ENCODE data around the gene TNFSF12. TPM values are rescaled to one million over a fixed set of nuclear protein-coding genes. Genes with fewer than 3 reads are reported as not detected.

The TNFSF12 gene, protein sequence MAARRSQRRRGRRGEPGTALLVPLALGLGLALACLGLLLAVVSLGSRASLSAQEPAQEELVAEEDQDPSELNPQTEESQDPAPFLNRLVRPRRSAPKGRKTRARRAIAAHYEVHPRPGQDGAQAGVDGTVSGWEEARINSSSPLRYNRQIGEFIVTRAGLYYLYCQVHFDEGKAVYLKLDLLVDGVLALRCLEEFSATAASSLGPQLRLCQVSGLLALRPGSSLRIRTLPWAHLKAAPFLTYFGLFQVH
- 15.2 and 24.2 TPM in 2 replicates for total RNA-seq (2014; rRNA removed)
- percentile 37 among the genes with signal in this experiment for Bru-seq, nascent RNA
- percentile 61 among the genes with signal in this experiment for BruChase-seq, experiment 1, labeled RNA remaining after a 6-hour chase
- percentile 57 among the genes with signal in this experiment for BruChase-seq, experiment 2, labeled RNA remaining after a 2-hour chase
- long read RNA-seq, transcript TNFSF12-201 (7 exons, 1,553 nt): major isoform, 8 of 23 reads
- long read RNA-seq, partial matches to known transcripts: 4 of 23 reads
- long read RNA-seq, other reads (novel, unspliced or antisense): 6 of 23 reads

DNA sequence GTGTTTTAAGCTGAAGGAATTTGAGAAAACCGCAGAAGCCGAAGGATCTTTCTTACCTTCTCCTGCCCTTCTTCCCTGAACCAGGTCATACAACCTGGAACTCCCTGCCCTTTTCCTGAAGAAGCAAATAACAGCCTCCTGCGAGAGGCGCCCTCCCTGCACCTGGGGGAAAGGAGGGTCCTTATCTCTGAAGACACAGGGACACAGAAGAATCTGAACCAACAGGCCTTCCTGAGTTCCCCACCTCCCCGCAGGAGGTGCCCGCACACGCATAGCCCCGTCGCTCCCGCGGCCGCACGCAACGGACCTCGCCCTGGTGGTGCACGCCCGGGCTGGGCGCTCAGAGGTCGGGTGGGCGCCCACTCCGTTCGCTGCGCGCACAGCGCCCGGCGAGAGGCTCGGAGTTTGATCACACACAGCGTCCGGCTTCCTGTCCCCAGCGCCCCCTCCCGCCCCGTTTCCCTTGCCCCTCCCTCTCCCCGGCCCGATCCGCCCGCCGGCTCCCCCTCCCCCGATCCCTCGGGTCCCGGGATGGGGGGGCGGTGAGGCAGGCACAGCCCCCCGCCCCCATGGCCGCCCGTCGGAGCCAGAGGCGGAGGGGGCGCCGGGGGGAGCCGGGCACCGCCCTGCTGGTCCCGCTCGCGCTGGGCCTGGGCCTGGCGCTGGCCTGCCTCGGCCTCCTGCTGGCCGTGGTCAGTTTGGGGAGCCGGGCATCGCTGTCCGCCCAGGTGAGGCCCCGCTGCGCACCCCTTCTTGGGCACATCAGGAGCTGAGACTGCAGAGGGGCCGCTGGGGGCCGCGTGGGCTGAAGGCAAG is at the start of gene TNFSF12:
Gene TNFSF12 (plus strand): TSS at position 474 of the 816 bp plus-strand sequence. CDS start 96 bp downstream, at position 570.
- peak within 1 kb of the TSS; percentile 87 for H3K4me3 ChIP-seq (ENCODE audit: low read length)
- no peaks in the 10 kb centered on the region for H3K27me3 ChIP-seq (ENCODE audit: low read length)
- no TSS peak for BruUV-seq (replicated peaks)
- ChIA-PET CTCF (no interaction called here), POLR2A (ENCODE audit: unreplicated experiment) (no interaction called here)
- H3K79me2 ChIP-seq (ENCODE audit: low read length): no peaks in the 10 kb centered on the region
- peaks cover 9% of the 10 kb centered on the region; the same call in 1 of the 2 replicates for H3K4me1 ChIP-seq (ENCODE audit: insufficient read depth, low read length)
- H3F3A ChIP-seq (ENCODE audit: low read length, unreplicated experiment): no peaks in the 10 kb centered on the region
- H3K9me3 ChIP-seq (ENCODE audit: low read length): no peaks in the 10 kb centered on the region
- no peak for TF ChIP-seq EZH2phosphoT487 (IDR thresholded peaks at IDR 0.05; ENCODE audit: borderline replicate concordance, low read length)
- TF ChIP-seq, protein P1, sequence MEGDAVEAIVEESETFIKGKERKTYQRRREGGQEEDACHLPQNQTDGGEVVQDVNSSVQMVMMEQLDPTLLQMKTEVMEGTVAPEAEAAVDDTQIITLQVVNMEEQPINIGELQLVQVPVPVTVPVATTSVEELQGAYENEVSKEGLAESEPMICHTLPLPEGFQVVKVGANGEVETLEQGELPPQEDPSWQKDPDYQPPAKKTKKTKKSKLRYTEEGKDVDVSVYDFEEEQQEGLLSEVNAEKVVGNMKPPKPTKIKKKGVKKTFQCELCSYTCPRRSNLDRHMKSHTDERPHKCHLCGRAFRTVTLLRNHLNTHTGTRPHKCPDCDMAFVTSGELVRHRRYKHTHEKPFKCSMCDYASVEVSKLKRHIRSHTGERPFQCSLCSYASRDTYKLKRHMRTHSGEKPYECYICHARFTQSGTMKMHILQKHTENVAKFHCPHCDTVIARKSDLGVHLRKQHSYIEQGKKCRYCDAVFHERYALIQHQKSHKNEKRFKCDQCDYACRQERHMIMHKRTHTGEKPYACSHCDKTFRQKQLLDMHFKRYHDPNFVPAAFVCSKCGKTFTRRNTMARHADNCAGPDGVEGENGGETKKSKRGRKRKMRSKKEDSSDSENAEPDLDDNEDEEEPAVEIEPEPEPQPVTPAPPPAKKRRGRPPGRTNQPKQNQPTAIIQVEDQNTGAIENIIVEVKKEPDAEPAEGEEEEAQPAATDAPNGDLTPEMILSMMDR (conservative IDR thresholded peaks at IDR 0.05; ENCODE audit: low read depth, low read length): no peak
- no peak for TF ChIP-seq EZH2 (IDR thresholded peaks at IDR 0.05; ENCODE audit: low read length, unreplicated experiment)
- peak within 1 kb of the TSS; percentile 90 for H2AFZ ChIP-seq (ENCODE audit: low read length)
- no peak within 1 kb of the TSS for H3K27ac ChIP-seq (ENCODE audit: low read length)
- peak within 1 kb of the TSS; percentile 63 for H3K9ac ChIP-seq (ENCODE audit: low read length)
- no peaks in the 10 kb centered on the region for H3K9me2 ChIP-seq (replicated peaks; ENCODE audit: low read length)
- intact Hi-C loops (cut with micrococcal nuclease): no loop called here
- H3K36me3 ChIP-seq (ENCODE audit: low read depth, low read length): no peaks in the 10 kb centered on the region
- no peaks in the 10 kb centered on the region for H4K20me1 ChIP-seq (ENCODE audit: low read length)
- peak within 1 kb of the TSS; percentile 98 for H3K4me2 ChIP-seq (ENCODE audit: low read length)
- peak; percentile 31 for DNase-seq
- ATAC-seq: peak; percentile 81

DNA sequence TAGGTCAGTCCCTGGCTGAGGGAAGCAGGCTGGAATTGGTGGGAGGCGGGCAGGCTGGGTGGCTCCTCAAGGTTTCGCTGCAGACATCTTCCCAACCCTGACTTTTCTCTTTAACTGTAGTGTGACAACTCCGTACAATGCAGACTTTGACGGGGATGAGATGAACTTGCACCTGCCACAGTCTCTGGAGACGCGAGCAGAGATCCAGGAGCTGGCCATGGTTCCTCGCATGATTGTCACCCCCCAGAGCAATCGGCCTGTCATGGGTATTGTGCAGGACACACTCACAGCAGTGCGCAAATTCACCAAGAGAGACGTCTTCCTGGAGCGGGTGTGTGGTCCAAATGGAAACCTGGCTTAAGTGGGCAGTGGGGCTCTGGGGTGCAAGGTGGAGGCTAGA is 49.7 kb upstream of the TNFSF12 start:
- H3K9me3 ChIP-seq (ENCODE audit: low read length): no peaks in the 10 kb centered on the region
- H3K4me2 ChIP-seq (ENCODE audit: low read length): no peak overlapping the region
- no peaks in the 10 kb centered on the region for H3F3A ChIP-seq (ENCODE audit: low read length, unreplicated experiment)
- POLR2A ChIA-PET (ENCODE audit: unreplicated experiment): no interaction called here
- no peaks in the 10 kb centered on the region for H3K4me1 ChIP-seq (ENCODE audit: insufficient read depth, low read length)
- H3K79me2 ChIP-seq (ENCODE audit: low read length): peaks cover 18% of the 10 kb centered on the region
- H3K9ac ChIP-seq (ENCODE audit: low read length): no peak overlapping the region
- 0 out of 2 replicates have a peak, but pooled peaks cover 7% of the 10 kb centered on the region for H4K20me1 ChIP-seq (ENCODE audit: low read length)
- DNase-seq: no peak
- no peaks in the 10 kb centered on the region for H3K27me3 ChIP-seq (ENCODE audit: low read length)
- peaks cover 69% of the 10 kb centered on the region for H3K36me3 ChIP-seq (ENCODE audit: low read depth, low read length)
- no peak overlapping the region for H3K27ac ChIP-seq (ENCODE audit: low read length)
- H2AFZ ChIP-seq (ENCODE audit: low read length): no peak overlapping the region
- no peaks in the 10 kb centered on the region for H3K9me2 ChIP-seq (replicated peaks; ENCODE audit: low read length)
- intact Hi-C loops (cut with micrococcal nuclease): no loop called here
- H3K4me3 ChIP-seq (ENCODE audit: low read length): no peak overlapping the region
- TF ChIP-seq EZH2 (IDR thresholded peaks at IDR 0.05; ENCODE audit: low read length, unreplicated experiment) (no peak), EZH2phosphoT487 (IDR thresholded peaks at IDR 0.05; ENCODE audit: borderline replicate concordance, low read length) (no peak)
- TF ChIP-seq, protein P1 (conservative IDR thresholded peaks at IDR 0.05; ENCODE audit: low read depth, low read length): no peak
- BruUV-seq (replicated peaks): no TSS peak
- CTCF ChIA-PET: no interaction called here
- ATAC-seq: no peak

Data from PC-3 (cell line).